ENCODE measurements around the gene CELF6. TPM values are rescaled to one million over a fixed set of nuclear protein-coding genes. Genes with fewer than 3 reads are reported as not detected.

The CELF6 gene
- total RNA-seq, 1 experiment from 2014 or later: not detected

DNA sequence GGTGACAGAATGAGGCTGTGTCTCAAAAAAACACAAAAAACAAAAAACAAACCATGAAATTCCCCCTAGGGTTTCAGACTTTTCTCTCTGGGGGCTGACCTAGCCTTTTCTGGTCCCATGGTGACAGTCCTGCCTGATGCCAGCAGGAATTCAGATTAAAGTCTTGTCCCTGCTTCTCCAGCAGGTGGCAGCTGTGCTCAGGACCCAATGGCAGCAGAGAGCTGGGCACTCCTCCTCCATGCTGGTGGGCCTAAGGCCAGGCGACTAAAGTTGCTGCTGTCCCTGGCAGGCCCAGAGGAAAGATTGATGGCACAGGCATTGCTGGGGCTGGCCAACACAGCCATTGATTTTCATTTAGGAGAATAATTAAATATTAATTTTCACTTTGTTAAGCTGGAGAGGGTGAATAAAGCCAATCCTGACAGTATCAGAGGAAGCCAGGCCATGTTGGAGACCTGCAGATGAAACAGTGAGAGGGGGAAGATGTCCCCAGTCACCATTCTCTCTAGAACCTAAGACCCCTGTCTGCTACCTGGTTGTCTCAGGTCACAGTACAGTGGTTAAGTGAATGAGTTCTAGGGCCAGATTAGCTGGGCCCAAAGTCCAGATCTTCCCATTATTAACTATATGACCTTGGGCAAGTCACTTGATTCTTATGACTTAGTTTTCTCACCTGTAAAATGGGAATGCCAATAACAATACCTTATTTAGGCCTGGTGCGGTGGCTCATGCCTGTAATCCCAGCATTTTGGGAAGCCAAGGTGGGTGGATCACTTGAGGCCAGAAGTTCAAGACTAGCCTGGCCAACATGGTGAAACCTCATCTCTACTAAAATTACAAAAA lies 7.1 kb downstream of the CELF6 start:
- Mint-ChIP-seq H3K27me3 (ENCODE audit: insufficient read depth, unreplicated experiment) (peaks cover 21% of the 10 kb centered on the region), H3K9me3 (ENCODE audit: unreplicated experiment) (no peaks in the 10 kb centered on the region), H3K4me3 (ENCODE audit: unreplicated experiment) (no peak overlapping the region), H3K27ac (ENCODE audit: unreplicated experiment) (no peak overlapping the region), H3K4me1 (ENCODE audit: low read depth, unreplicated experiment) (no peaks in the 10 kb centered on the region), H3K36me3 (ENCODE audit: insufficient read depth, unreplicated experiment) (no peaks in the 10 kb centered on the region)
- peak; percentile 65 to 73 for TF ChIP-seq CTCF (IDR thresholded peaks at IDR 0.05; ENCODE audit: insufficient read depth in 1 of 2, low read depth in 1 of 2, low read length in 1 of 2, severe bottlenecking in 1 of 2, unreplicated experiment in 1 of 2)
- Histone ChIP-seq H3K4me1 (no peaks in the 10 kb centered on the region), H3K9me3 (no peaks in the 10 kb centered on the region), H3K36me3 (ENCODE audit: control insufficient read depth, insufficient read depth, low read length) (no peaks in the 10 kb centered on the region), H3K4me3 (ENCODE audit: low read depth, low read length) (no peak overlapping the region), H3K27me3 (replicated peaks; ENCODE audit: control insufficient read depth, insufficient read depth, low read length) (no peaks in the 10 kb centered on the region)
- DNase-seq: peak; percentile 67 to 73
- CTCF ChIA-PET: interaction anchor here (0.5 to 1.4 kb wide), 7 partner anchors 8 to 358 kb away, joined by 3 read pairs; partner anchors contain the start of gene HEXA
- intact Hi-C loops (cut with micrococcal nuclease; ENCODE audit: unreplicated experiment): loop anchor here (1.0 to 10.0 kb wide), 3 partner anchors 26 to 362 kb away; no protein-coding TSS in a partner anchor
- POLR2A ChIA-PET: no interaction called here
- no TSS peak for BruUV-seq (replicated peaks)

DNA sequence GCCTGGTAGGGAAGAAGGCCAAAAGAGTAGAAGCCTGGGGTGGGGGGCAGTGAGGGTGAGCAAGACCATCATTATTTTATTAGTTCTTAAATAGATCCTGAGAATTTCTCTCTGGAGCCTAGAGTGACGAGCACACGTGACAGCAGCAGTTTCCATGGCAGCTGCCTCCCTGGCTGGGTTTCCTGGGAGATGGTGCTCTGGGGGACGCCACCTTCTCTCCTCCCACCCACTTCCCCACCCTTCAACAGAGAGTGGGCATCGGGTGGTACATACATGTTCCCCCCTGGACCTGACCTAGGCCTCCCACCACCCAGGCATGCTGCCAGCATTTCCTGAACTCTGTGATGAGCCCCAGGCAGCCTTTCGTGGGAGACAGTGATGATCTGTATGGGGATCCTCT lies 12.9 kb downstream of the CELF6 start:
- no peak for DNase-seq
- intact Hi-C loops (cut with micrococcal nuclease; ENCODE audit: unreplicated experiment): no loop called here
- CTCF ChIA-PET: interaction anchor here (0.7 kb wide), 1 partner anchor 106 kb away, joined by 4 read pairs; no protein-coding TSS in a partner anchor
- H3K36me3 Mint-ChIP-seq (ENCODE audit: insufficient read depth, unreplicated experiment): no peaks in the 10 kb centered on the region
- POLR2A ChIA-PET: no interaction called here
- no peak overlapping the region for H3K4me3 ChIP-seq (ENCODE audit: low read depth, low read length)
- no peak for TF ChIP-seq CTCF (IDR thresholded peaks at IDR 0.05; ENCODE audit: insufficient read depth in 1 of 2, low read depth in 1 of 2, low read length in 1 of 2, severe bottlenecking in 1 of 2, unreplicated experiment in 1 of 2)
- H3K9me3 ChIP-seq: no peaks in the 10 kb centered on the region
- peaks cover 13% of the 10 kb centered on the region for H3K27me3 Mint-ChIP-seq (ENCODE audit: insufficient read depth, unreplicated experiment)
- H3K4me1 ChIP-seq: no peaks in the 10 kb centered on the region
- no peak overlapping the region for H3K27ac Mint-ChIP-seq (ENCODE audit: unreplicated experiment)
- no peaks in the 10 kb centered on the region for H3K36me3 ChIP-seq (ENCODE audit: control insufficient read depth, insufficient read depth, low read length)
- H3K9me3 Mint-ChIP-seq (ENCODE audit: unreplicated experiment): no peaks in the 10 kb centered on the region
- no peak overlapping the region for H3K4me3 Mint-ChIP-seq (ENCODE audit: unreplicated experiment)
- no peaks in the 10 kb centered on the region for H3K27me3 ChIP-seq (replicated peaks; ENCODE audit: control insufficient read depth, insufficient read depth, low read length)
- no TSS peak for BruUV-seq (replicated peaks)
- no peaks in the 10 kb centered on the region for H3K4me1 Mint-ChIP-seq (ENCODE audit: low read depth, unreplicated experiment)

DNA sequence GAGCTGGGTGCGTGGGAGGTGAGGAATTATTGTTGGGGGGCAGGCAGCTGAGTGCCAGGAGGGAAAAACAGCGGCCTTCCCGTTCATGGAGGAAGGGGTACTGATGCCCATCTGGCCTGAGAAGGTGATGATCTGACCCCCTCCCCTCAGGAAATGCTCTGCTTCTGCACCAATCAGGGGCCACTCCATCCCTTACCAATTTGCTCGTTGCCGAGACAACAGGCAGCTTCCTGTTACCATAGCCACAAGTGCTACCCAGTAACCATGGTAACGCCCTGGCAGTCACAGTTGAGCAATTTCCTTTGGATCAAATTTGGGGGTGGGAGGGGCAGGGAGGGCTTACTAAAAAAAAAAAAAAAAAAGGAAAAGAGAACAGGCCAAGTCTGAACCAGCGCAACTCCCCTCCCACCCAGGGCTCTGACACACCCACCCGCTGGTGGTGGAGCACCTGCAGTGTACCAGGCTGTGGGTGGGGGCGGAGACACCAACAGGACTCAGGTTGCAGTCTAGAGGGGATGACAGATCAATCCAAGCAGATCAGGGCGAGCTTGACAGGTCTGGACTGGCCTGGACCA lies 13.7 kb downstream of the CELF6 start:
- BruUV-seq (replicated peaks): no TSS peak
- Mint-ChIP-seq H3K27me3 (ENCODE audit: insufficient read depth, unreplicated experiment) (peaks cover 13% of the 10 kb centered on the region), H3K4me1 (ENCODE audit: low read depth, unreplicated experiment) (no peaks in the 10 kb centered on the region), H3K27ac (ENCODE audit: unreplicated experiment) (no peak overlapping the region), H3K36me3 (ENCODE audit: insufficient read depth, unreplicated experiment) (no peaks in the 10 kb centered on the region), H3K4me3 (ENCODE audit: unreplicated experiment) (no peak overlapping the region), H3K9me3 (ENCODE audit: unreplicated experiment) (no peaks in the 10 kb centered on the region)
- intact Hi-C loops (cut with micrococcal nuclease; ENCODE audit: unreplicated experiment): no loop called here
- Histone ChIP-seq H3K9me3 (no peaks in the 10 kb centered on the region), H3K4me1 (no peaks in the 10 kb centered on the region), H3K4me3 (ENCODE audit: low read depth, low read length) (no peak overlapping the region), H3K36me3 (ENCODE audit: control insufficient read depth, insufficient read depth, low read length) (no peaks in the 10 kb centered on the region), H3K27me3 (replicated peaks; ENCODE audit: control insufficient read depth, insufficient read depth, low read length) (no peaks in the 10 kb centered on the region)
- ChIA-PET CTCF (interaction anchor here (0.7 kb wide), 1 partner anchor 105 kb away, joined by 4 read pairs; no protein-coding TSS in a partner anchor), POLR2A (no interaction called here)
- no peak for TF ChIP-seq CTCF (IDR thresholded peaks at IDR 0.05; ENCODE audit: insufficient read depth in 1 of 2, low read depth in 1 of 2, low read length in 1 of 2, severe bottlenecking in 1 of 2, unreplicated experiment in 1 of 2)
- DNase-seq: no peak

Data from Caco-2 (cell line).